Cerebellar cortex (tissue), 1 donor: Measurements from ENCODE around the gene CPA5.
A peak's percentile ranks its signal among the peaks of the same experiment; 100 is the strongest.
"Not testable (repeated sequence)": the region's sequence is repeated elsewhere in the genome, so short reads cannot be mapped to it uniquely, and the experiment has no call there.

Experiments
- DNase-seq: peaks from one replicate; pipeline ENCODE4 v3.0.0-alpha.2; 2015; ENCODE audit warnings: low spot score

Gene CPA5

GRCh38 chr7:130359276-130359857 is 14.8 kb downstream of the CPA5 start:
- no peak for DNase-seq

DNA sequence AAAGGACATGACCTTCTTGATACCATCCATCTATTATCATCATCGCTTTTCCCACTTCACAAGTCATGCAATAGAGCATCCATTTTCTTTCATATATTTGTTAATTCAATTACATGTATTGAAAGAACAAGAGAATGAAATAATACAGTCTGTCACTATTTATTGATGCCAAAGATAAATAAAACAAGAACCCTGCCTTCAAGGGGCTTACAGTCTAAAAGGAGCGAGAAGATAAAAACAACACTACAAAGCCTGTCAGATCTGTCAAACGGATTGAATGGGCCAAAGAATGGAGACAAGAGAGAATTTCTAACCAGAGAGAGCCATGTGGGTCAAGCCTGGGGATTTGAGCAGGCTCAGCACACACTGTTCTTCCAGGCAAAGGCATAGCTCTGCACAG is 15.9 kb downstream of the CPA5 start:
- DNase-seq = no peak

GRCh38 chr7:130361681-130362080 is 17.1 kb downstream of the CPA5 start:
- no peak for DNase-seq

DNA sequence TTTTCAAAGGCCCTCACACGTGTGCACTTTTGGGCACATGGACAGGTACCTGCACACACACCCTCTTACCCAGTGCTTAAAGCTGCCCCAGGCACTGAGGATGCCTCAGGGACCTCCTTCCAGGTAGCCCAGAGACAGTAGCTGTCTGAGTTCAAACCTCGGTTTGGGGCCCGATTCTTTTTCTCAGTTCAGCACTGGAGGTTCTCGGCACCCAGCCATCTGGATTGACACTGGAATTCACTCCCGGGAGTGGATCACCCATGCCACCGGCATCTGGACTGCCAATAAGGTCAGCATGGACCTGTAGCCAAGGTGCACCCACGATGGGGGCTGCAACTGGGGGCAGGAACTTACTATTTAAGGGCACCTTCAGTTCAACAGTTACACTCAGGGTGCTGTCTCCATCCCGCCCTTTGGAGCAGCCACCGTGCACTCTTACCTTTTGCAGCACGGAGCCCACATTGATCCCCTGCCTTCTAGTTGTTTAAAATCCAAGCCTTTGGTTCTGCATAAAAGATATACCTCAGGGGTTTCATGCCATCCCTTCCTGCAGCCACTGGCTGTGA is 17.7 kb downstream of the CPA5 start:
- DNase-seq = no peak

DNA sequence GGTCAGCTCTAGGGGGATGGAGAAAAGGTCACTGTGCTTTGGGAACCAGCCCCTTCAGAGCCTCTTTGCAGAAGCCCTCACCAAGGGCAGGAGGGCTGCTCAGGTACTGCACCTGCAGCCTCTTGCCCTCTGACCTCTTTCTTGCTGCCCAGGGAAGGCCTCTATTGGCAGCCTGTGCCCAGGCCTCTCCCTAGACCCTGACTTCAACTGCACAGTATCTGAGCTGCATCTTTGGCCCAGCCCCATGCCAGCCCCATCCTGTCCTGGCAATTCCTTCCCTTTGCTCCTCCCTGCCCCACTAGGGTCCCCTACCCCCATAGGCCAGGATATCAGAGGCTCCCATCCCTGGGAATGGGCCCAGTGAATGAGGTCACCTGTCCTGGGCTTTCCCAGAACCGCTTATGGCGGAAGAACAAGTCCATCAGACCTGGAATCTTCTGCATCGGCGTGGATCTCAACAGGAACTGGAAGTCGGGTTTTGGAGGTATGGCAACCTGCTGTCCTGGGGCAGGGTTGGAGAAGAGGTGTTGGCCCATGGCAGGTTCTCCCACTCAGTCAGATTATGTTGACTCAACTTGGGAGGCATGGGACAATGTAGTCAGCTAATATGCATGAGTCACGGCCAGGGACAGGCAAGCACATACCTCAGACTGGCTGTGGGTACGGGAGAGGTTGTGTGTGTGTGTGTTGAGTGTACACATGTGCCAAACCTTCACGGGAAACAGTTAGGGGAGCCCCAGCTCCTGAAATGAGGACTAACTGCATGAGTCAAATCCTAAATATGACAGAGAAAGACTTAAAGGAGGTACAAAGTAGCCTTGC is 18.6 kb downstream of the CPA5 start:
- no peak for DNase-seq

DNA sequence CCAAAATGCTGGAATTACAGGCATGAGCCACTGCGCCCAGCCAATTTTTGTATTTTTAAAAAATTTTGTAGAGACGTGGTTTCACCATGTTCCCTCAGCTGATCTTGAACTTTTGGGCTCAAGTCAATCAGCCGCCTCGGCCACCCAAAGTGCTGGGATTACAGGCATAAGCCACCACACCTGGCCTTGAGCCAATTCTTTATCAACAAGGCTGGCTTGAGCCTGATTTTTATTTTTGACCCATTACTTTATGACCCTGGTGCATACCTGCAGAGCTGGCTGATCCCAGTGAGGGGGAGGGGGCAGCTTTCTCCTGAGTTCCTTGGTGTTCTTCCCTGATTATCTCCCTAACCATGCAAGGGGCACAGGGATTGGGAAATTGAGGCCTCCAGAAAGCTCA is 19.8 kb downstream of the CPA5 start:
- no peak for DNase-seq

GRCh38 chr7:130365088-130365487 is 20.5 kb downstream of the CPA5 start:
- DNase-seq = no peak

DNA sequence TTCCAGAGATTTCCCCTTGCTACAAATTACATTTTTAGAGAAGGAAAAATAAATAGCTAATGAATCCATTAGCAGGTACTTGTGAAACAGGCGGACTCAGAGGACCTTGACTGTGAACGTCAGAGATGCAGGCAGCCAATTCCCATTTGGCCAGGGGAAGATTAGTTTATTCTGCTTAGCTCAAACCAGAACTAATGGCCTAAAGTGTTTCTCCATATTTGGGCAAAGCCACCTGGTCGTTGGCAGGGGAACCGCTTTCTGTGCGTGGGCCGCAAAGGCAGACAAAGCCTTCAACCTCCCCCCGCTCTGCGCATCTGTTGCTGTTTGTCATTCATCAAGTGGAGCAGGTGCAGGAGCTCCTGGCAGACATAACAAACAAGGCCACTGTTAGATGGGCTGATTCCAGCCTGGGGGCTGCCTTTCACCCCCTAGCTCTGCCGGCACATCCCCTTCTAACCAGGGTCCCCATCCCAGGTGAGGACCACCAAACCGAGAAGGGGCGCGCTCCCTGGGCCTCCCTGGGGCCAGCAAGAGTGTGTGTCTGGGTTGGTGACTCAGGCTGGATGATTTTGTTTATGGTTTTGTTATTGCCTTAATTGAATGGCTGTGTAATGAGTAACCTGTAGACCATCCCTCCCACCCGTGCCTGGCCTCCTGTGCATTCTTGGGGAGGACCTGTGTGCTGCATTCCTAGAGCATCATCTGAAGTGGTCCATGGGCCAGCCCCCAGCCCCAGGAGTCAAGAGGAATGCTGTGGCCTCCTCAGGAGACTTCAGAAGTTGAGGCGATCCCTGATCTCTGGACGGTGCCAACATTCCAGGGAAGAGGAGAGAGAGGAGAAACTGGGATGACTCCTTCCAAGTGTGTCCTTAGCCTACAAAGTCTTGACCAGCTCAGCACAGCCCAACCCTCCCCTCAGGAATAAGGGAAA is 21.2 kb downstream of the CPA5 start:
- peak; percentile 71 for DNase-seq

DNA sequence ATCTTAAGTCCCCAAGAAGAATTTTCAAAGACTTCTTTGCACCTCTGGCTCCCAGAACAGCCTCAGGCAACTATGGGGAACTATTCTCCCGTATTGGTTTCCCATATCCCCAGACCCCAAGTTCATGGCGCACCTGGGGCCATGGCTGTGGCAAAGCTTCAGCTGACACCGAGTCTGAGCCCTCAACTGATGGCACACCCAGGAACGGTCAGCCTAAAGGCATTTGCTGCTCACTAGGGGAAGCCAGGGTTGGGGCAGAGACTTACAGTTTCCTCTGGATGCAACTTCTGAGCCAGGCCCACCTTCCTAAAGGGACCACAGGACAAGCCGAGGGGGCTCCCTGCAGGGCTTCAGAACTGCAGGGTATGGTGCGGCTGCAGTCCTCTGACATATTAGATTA is 21.9 kb downstream of the CPA5 start:
- no peak for DNase-seq

DNA sequence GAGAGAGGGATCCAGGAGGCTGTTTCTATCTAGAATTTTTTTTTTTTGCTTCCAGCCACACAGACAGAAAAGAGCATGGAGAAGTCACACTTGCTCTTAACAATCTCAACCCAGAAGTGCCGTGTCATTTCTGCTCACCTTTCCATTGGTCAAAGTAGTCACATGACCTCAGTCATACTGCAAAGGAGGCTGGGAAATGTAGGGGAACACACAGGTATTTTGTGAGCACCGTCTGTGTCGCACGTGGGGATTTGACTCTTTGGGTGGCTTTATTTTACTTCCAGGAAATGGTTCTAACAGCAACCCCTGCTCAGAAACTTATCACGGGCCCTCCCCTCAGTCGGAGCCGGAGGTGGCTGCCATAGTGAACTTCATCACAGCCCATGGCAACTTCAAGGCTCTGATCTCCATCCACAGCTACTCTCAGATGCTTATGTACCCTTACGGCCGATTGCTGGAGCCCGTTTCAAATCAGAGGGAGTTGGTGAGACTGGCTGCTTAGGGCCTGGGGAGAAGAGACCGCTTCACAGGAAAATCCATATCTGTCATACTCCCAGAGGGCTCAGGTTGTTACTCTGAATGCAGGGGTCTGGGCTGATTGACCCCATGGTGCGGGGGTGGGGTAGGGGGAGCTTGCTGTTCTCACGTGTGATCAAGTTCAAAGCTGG is 22.6 kb downstream of the CPA5 start:
- no peak for DNase-seq

- DNase-seq = no peak
Observed at GRCh38 chr7:130367836-130368746, 23.5 kb downstream of the CPA5 start.

DNA sequence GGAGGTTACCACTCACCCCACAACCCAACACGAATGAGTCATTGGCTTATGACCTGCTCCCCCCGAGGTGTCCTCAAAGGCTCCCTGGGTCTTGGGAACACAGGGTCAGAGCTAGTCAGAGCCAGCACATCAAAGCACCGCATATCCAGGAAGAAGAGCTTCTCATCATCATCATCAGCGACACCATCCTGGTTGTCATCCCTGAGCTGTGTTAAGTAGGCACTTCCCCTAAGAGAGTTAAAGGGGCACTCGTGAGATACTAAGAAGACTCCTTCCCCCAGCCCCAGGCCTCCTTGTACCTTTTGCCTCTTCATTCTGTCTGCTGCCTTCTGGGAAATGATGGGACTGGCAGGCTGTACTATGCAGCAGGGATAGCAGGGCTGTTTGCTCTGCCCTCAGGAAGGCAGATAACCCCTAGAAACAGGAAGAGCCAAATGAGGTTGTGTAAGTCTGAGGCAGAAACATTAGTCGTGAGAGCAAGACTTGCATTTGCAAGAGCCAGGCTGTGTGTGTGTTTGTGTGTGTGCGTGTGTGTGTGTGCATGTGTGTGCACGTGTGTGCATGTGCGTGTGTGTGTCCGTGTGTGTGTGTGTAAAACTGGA is 24.6 kb downstream of the CPA5 start:
- no peak for DNase-seq

- DNase-seq = no peak
Observed at GRCh38 chr7:130369831-130370550, 25.4 kb downstream of the CPA5 start.

- DNase-seq = no peak
Observed at GRCh38 chr7:130371046-130371445, 26.4 kb downstream of the CPA5 start.

DNA sequence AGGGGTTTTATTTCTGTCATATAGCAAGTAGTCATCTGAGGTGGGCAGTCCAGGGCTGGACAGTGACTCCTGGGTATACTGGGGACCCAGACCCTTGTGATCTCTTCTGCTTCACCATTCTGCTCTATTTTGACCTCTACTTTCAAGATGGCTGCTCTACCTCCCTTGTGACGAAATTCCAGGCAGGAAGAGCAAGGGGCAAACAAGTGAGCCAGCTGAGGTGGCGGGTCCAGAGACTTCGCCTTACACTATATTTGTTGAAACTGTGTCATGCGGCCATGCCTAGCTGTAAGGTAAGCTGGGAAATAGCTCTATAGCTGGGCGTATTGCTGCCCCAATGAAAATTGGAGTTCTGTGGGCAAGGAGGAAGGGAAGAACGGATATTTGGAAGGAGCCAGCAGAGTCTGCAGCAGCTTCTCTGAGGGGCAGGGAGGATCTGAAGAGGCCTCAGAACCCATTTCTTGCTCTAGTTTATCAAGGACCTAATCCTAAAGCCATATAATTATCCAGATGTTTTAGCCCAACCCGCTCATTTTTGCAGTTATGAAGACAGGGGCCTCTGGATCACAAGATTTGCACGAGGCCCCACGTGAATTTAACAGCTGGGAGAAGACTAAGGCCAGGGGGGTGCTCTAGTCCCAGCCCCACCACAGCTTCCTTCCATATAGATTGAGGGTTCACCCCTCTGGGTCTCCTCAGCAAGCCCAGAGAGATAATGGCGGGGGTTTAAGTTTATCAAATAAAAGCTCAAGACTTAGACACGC is 28.0 kb downstream of the CPA5 start:
- DNase-seq = no peak

GRCh38 chr7:130374507-130374906 is 29.9 kb downstream of the CPA5 start:
- no peak for DNase-seq

DNA sequence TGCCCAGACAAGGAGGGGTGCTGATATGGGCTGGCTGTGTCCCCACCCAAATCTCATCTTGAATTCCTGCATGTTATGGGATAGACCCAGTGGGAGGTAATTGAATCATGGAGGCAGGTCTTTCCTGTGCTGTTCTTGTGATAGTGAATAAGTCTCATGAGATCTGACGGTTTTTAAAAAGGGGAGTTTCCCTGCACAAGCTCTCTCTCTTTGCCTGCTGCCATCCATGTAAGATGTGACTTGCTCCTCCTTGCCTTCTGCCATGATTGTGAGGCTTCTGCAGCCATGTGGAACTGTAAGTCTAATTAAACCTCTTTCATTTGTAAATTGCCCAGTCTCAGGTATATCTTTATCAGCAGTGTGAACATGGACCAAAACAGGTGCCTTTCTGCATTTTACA is 31.8 kb downstream of the CPA5 start:
- DNase-seq = not testable (repeated sequence)

GRCh38 chr7:130377178-130377577 is 32.6 kb downstream of the CPA5 start:
- no peak for DNase-seq

- no peak for DNase-seq
Observed at GRCh38 chr7:130379019-130379418, 34.4 kb downstream of the CPA5 start.
